Hepatocyte (in vitro differentiated cells): ENCODE results near the gene KRI1. TPM values are rescaled to one million over a fixed set of nuclear protein-coding genes. Genes with fewer than 3 reads are reported as not detected.

ENCODE experiments used
- DNase-seq: peaks from one replicate; pipeline ENCODE4 v3.0.0-alpha.2; 2016; ENCODE audit warnings: low spot score
- H2AFZ ChIP-seq: fragments of 200-600 bp; sonication (generic); 2 replicates; pipeline ENCODE4 v1.6.0; 2016; ENCODE audit warnings: antibody characterized with exemption, mild to moderate bottlenecking
- H3K27ac ChIP-seq: fragments of 200-600 bp; sonication (generic); 2 replicates; pipeline ENCODE4 v1.5.1; 2016; ENCODE audit warnings: mild to moderate bottlenecking
- H3K27me3 ChIP-seq: fragments of 200-600 bp; sonication (generic); 2 replicates; pipeline ENCODE4 v1.6.1; 2016
- H3K36me3 ChIP-seq: fragments of 200-600 bp; sonication (generic); replicated peaks from 2 replicates; pipeline ENCODE4 v1.5.1; 2016; ENCODE audit warnings: low read depth; ENCODE audit not compliant: insufficient read depth
- H3K4me1 ChIP-seq: fragments of 200-600 bp; sonication (generic); 2 replicates; pipeline ENCODE4 v1.5.1; 2016; ENCODE audit warnings: mild to moderate bottlenecking, moderate library complexity; ENCODE audit not compliant: insufficient read depth
- H3K4me2 ChIP-seq: fragments of 200-600 bp; sonication (generic); 2 replicates; pipeline ENCODE4 v1.6.0; 2016
- H3K4me3 ChIP-seq: fragments of 200-600 bp; sonication (generic); 2 replicates; pipeline ENCODE4 v1.5.1; 2016; ENCODE audit warnings: mild to moderate bottlenecking
- H3K79me2 ChIP-seq: fragments of 200-600 bp; sonication (generic); 2 replicates; pipeline ENCODE4 v1.6.0; 2017; ENCODE audit warnings: mild to moderate bottlenecking
- H3K9me2 ChIP-seq: fragments of 200-600 bp; sonication (generic); replicated peaks from 2 replicates; pipeline ENCODE4 v1.6.0; 2017; ENCODE audit warnings: mild to moderate bottlenecking; ENCODE audit not compliant: insufficient read depth
- H3K9me3 ChIP-seq: fragments of 200-600 bp; sonication (generic); 2 replicates; pipeline ENCODE4 v1.5.1; 2016; ENCODE audit warnings: low read depth, mild to moderate bottlenecking
- H4K20me1 ChIP-seq: fragments of 200-600 bp; sonication (generic); 2 replicates; pipeline ENCODE4 v1.6.0; 2016; ENCODE audit warnings: mild to moderate bottlenecking; ENCODE audit not compliant: insufficient read depth, poor library complexity, severe bottlenecking
- CTCF ChIP-seq: fragments of 200-600 bp; sonication (generic); IDR thresholded peaks from 2 replicates; pipeline ENCODE4 v1.5.1; 2016; ENCODE audit warnings: antibody characterized with exemption, mild to moderate bottlenecking; ENCODE audit not compliant: poor library complexity
- EZH2 ChIP-seq: fragments of 200-600 bp; sonication (generic); IDR thresholded peaks from 2 replicates; pipeline ENCODE4 v1.6.1; 2016; ENCODE audit warnings: antibody characterized with exemption, mild to moderate bottlenecking, borderline replicate concordance
- EZH2phosphoT487 ChIP-seq: fragments of 200-600 bp; sonication (generic); IDR thresholded peaks from one replicate; pipeline ENCODE4 v1.6.1; 2018; ENCODE audit warnings: antibody characterized with exemption, mild to moderate bottlenecking, low read depth, moderate library complexity; ENCODE audit not compliant: unreplicated experiment, severe bottlenecking
- WGBS: methylation state at CpG from one replicate; pipeline ENCODE4 v1.1.6; 2016; ENCODE audit warnings: low lambda C conversion rate; ENCODE audit errors: missing lambda C conversion rate; 5-methylcytosine and 5-hydroxymethylcytosine counted together
- polyA plus RNA-seq: library from polyadenylated mRNA; unstranded; fragments of >200 nt; fragmentation: Nextera tagmentation; extraction: Ambion mirVana; gene quantifications from 2 replicates; pipeline ENCODE4 v1.2.1, GENCODE V29; 2016
- total RNA-seq: library from RNA; depleted of rRNA; stranded (reverse); fragments of >200 nt; gene quantifications from 2 replicates; pipeline ENCODE4 v1.2.3, GENCODE V29; 2014

Gene KRI1
- total and polyA plus RNA-seq, 2 experiments from 2014 or later, result 7.8 to 18.3 TPM

DNA sequence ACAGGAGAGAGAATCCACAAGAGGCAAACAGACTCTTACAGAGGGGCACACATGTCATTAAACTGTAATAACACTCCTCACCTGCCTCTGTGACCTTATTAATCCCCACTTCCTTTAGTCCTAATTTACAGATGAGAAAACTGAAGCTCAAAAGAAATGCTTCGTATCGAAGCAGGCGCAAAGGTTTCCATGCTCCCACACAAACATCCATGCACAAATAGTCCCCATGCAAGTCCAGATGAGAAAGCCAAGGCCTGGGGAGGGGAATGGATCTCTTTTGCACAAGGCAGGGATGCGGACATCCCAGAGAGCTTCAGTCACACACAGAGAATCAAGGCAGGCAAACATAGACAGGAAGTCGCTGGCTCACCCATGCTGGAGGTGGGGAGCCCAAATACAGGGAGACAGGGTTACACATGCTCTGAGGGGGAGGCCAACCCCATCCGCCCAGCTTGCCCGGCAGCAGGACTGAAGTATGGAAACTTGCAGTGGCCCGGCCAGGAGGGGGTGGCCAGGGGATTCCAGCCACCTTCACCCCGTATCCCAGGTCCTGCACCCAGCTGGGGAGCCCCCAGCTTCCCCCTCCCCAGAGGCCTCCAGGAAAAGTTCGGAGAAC, 49.0 kb downstream of the KRI1 start:
- Histone ChIP-seq H3K27me3 (peaks cover 83% of the 10 kb centered on the region), H2AFZ (no peak overlapping the region), H4K20me1 (no peaks in the 10 kb centered on the region), H3K79me2 (no peaks in the 10 kb centered on the region), H3K27ac (no peak overlapping the region), H3K9me3 (no peaks in the 10 kb centered on the region), H3K9me2 (no peaks in the 10 kb centered on the region), H3K4me1 (peaks cover 7% of the 10 kb centered on the region), H3K36me3 (no peaks in the 10 kb centered on the region), H3K4me3 (no peak overlapping the region), H3K4me2 (peak overlapping the region; percentile 74)
- no peak for TF ChIP-seq CTCF
- no peak for TF ChIP-seq EZH2phosphoT487
- no peak for TF ChIP-seq EZH2
- no peak for DNase-seq
- WGBS, result 61% methylated on average over 8 of the region's 10 CpGs

DNA sequence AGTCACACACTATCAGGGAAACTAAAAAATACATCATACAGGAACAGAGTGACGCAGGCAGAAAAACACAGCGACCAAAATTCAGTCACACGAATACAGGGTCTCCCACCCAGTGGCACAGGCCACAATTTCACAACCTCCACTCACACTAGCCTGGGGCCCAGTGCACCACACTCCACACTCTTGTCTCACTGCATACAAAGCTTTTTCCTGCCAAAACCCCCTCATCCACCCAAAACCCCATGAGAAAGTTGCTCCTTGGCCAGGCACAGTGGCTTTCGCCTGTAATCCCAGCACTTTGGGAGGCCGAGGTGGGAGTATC, 49.8 kb downstream of the KRI1 start:
- TF ChIP-seq EZH2phosphoT487, result no peak
- no peak for TF ChIP-seq EZH2
- TF ChIP-seq CTCF, result no peak
- Histone ChIP-seq H2AFZ (no peak overlapping the region), H3K27me3 (peaks cover 83% of the 10 kb centered on the region), H3K4me3 (no peak overlapping the region), H3K36me3 (no peaks in the 10 kb centered on the region), H3K9me3 (no peaks in the 10 kb centered on the region), H3K9me2 (no peaks in the 10 kb centered on the region), H3K4me1 (peaks cover 7% of the 10 kb centered on the region), H3K27ac (no peak overlapping the region), H3K4me2 (no peak overlapping the region), H3K79me2 (no peaks in the 10 kb centered on the region), H4K20me1 (no peaks in the 10 kb centered on the region)
- no peak for DNase-seq
- whole genome bisulfite sequencing, result 99% methylated on average over 5 of the region's 5 CpGs

- H3K27me3 ChIP-seq, result peaks cover 77% of the 10 kb centered on the region
- peak; percentile 31 for TF ChIP-seq EZH2phosphoT487
- no peak for TF ChIP-seq CTCF
- TF ChIP-seq EZH2, result peak; percentile 95
These were observed 51.3 kb downstream of the KRI1 start for GRCh38 chr19:10514211-10515145.

More at GRCh38 chr19:10514211-10515145, 51.3 kb downstream of the KRI1 start:
- Histone ChIP-seq H2AFZ (no peak overlapping the region), H3K4me1 (peaks cover 7% of the 10 kb centered on the region), H3K4me2 (peak overlapping the region; percentile 64), H3K36me3 (no peaks in the 10 kb centered on the region), H3K9me3 (no peaks in the 10 kb centered on the region), H3K9me2 (no peaks in the 10 kb centered on the region), H4K20me1 (no peaks in the 10 kb centered on the region), H3K27ac (no peak overlapping the region), H3K4me3 (no peak overlapping the region), H3K79me2 (no peaks in the 10 kb centered on the region)
- WGBS, result 13% methylated on average over 104 of the region's 107 CpGs
- peak; percentile 17 for DNase-seq
